HuH-7.5 (cell line): ENCODE data around the gene RBM45.
"Not testable (repeated sequence)": the region's sequence is repeated elsewhere in the genome, so short reads cannot be mapped to it uniquely, and the experiment has no call there.

Experiments
- DNase-seq: peaks from one replicate; pipeline ENCODE4 v3.0.0; 2011; ENCODE audit warnings: low spot score

RBM45 gene

GRCh38 chr2:178112202-178113152 is at the start of gene RBM45:
TSS of gene RBM45 (plus strand) at chr2:178112437. CDS start at chr2:178112547, 110 bp downstream.
- peak; percentile 86 for DNase-seq

GRCh38 chr2:178066324-178066723 is 45.9 kb upstream of the RBM45 start:
- no peak for DNase-seq

- no peak for DNase-seq
Observed at GRCh38 chr2:178066890-178067669, 45.2 kb upstream of the RBM45 start.

DNA sequence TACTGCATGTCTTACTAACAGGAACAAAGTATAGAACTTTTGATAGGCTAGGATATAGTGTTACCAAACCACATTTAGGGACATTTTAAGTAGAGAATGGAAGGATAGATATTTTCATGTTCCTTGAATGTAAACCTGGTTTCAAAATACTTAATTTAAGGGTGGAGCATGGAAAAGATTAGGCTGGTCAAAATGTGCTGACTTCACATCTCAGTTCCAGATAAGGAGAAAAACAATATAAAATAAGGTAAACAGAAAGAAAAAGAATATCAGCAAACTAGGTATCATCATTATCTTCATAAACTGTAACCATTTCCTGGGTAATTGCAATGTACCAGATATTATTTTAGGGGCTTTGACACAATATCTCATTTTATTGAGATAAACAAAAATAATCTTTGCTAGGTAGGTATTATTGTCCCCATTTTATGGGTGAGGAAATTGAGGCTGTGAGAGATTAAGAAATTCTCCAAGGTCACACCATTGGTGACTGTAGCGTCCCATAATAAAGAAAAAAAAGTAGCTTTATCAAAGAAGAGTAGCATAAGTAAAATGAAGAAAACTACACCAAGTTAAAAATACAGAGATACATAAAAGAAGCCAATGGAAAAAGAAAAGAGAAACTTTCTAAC is 43.3 kb upstream of the RBM45 start:
- DNase-seq: no peak

GRCh38 chr2:178069551-178069950 is 42.7 kb upstream of the RBM45 start:
- no peak for DNase-seq

DNA sequence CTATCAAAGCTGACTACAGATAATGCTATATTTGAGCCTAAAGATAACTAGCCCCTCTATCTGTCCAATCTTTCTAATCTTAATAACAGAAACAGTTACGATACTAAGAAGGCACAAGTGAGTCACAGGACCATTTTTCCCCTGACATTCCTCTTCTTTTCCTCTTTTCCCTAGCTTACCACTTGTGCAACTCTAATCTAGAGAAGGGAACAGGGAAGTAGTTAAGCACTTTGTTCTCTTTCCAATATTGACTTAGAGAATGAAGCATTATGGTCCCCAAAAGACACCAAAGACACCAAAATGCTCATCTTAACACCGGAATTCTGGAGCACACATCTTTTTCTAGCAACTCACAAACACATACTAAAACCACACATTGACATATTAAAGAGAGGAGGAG is 41.4 kb upstream of the RBM45 start:
- DNase-seq: no peak

GRCh38 chr2:178072000-178072382 is 40.2 kb upstream of the RBM45 start:
- DNase-seq: no peak

- DNase-seq: peak; percentile 71
Observed at GRCh38 chr2:178072383-178073301, 39.6 kb upstream of the RBM45 start, which contains the start of gene PDE11A. TSS of gene PDE11A (minus strand) at chr2:178072777. CDS start at chr2:178072437, 340 bp downstream.

GRCh38 chr2:178074123-178075005 is 37.9 kb upstream of the RBM45 start:
- DNase-seq: no peak

- DNase-seq: no peak
Observed at GRCh38 chr2:178075006-178075326, 37.3 kb upstream of the RBM45 start.

- no peak for DNase-seq
Observed at GRCh38 chr2:178076130-178076529, 36.1 kb upstream of the RBM45 start.

- DNase-seq: not testable (repeated sequence)
Observed at GRCh38 chr2:178079279-178079678, 33.0 kb upstream of the RBM45 start.

GRCh38 chr2:178082408-178083045 is 29.7 kb upstream of the RBM45 start:
- no peak for DNase-seq

- DNase-seq: no peak
Observed at GRCh38 chr2:178084273-178084672, 28.0 kb upstream of the RBM45 start.

- DNase-seq: no peak
Observed at GRCh38 chr2:178088774-178089270, 23.4 kb upstream of the RBM45 start.

- DNase-seq: no peak
Observed at GRCh38 chr2:178093471-178093870, 18.8 kb upstream of the RBM45 start.

GRCh38 chr2:178101321-178102079 is 10.7 kb upstream of the RBM45 start:
- DNase-seq: no peak

- no peak for DNase-seq
Observed at GRCh38 chr2:178105566-178105965, 6.7 kb upstream of the RBM45 start.

DNA sequence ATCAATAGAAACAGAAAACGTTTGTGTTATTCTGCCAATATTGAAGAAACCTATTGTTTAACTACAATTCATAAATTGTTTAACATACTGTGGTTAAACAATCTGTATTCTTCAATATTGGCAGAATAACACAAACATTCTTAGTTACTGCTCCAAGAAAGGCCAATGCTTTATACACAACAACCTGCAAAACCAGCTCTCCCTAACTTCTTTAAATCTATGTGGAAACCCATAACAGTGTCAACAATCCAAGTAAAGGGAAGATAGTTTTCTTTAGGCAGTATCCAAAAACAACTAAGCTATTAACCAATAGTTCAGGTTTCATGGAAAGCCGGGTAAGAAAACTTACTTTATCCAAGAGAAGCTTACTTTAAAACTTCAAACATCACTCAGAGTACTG is 6.2 kb upstream of the RBM45 start:
- no peak for DNase-seq
